Loucy (cell line): Measurements from ENCODE around the gene TACR1.

ENCODE experiments used
- H2AFZ ChIP-seq: fragments of 200-600 bp; sonication (generic); 2 replicates; pipeline ENCODE4 v1.6.0; 2016; ENCODE audit warnings: antibody characterized with exemption, mild to moderate bottlenecking, low read length, moderate library complexity
- H3F3A ChIP-seq: fragments of 200-600 bp; 2 replicates; pipeline ENCODE4 v1.6.0; 2016; ENCODE audit warnings: antibody characterized with exemption, low read depth, mild to moderate bottlenecking
- H3K27me3 ChIP-seq: fragments of 200-600 bp; sonication (generic); 2 replicates; pipeline ENCODE4 v1.6.1; 2014; ENCODE audit warnings: low read length, mild to moderate bottlenecking; ENCODE audit not compliant: insufficient read depth, poor library complexity, severe bottlenecking
- H3K36me3 ChIP-seq: fragments of 200-600 bp; sonication (generic); 2 replicates; pipeline ENCODE4 v1.6.1; 2016; ENCODE audit warnings: low read length; ENCODE audit not compliant: insufficient read depth
- H3K4me1 ChIP-seq: fragments of 200-600 bp; sonication (generic); 2 replicates; pipeline ENCODE4 v1.5.1; 2014; ENCODE audit warnings: low read length, mild to moderate bottlenecking; ENCODE audit not compliant: insufficient read depth, poor library complexity, severe bottlenecking
- H3K4me2 ChIP-seq: fragments of 200-600 bp; sonication (generic); 2 replicates; pipeline ENCODE4 v1.6.0; 2014; ENCODE audit warnings: antibody characterized with exemption, low read length, low read depth, mild to moderate bottlenecking; ENCODE audit not compliant: poor library complexity, severe bottlenecking
- H3K4me3 ChIP-seq: fragments of 200-600 bp; sonication (generic); 2 replicates; pipeline ENCODE4 v1.5.1; 2014; ENCODE audit warnings: low read length, mild to moderate bottlenecking, mixed read lengths; ENCODE audit not compliant: poor library complexity, severe bottlenecking
- H3K79me2 ChIP-seq: fragments of 200-600 bp; sonication (generic); 2 replicates; pipeline ENCODE4 v1.6.1; 2014; ENCODE audit warnings: low read length; ENCODE audit not compliant: insufficient read depth
- H3K9ac ChIP-seq: fragments of 200-600 bp; sonication (generic); 2 replicates; pipeline ENCODE4 v1.6.0; 2014; ENCODE audit warnings: mild to moderate bottlenecking, low read depth, low read length, moderate library complexity; ENCODE audit not compliant: poor library complexity, severe bottlenecking
- H3K9me2 ChIP-seq: fragments of 200-600 bp; sonication (generic); replicated peaks from 2 replicates; pipeline ENCODE4 v1.6.1; 2016; ENCODE audit warnings: low read depth, low read length, mixed read lengths
- H3K9me3 ChIP-seq: fragments of 200-600 bp; sonication (generic); 2 replicates; pipeline ENCODE4 v1.6.1; 2014; ENCODE audit warnings: mild to moderate bottlenecking, antibody characterized with exemption, low read length, low read depth; ENCODE audit not compliant: insufficient read depth
- H4K20me1 ChIP-seq: fragments of 200-600 bp; sonication (generic); 2 replicates; pipeline ENCODE4 v1.6.0; 2014; ENCODE audit warnings: antibody characterized with exemption, low read length, mild to moderate bottlenecking; ENCODE audit not compliant: insufficient read depth, poor library complexity, severe bottlenecking
- EZH2phosphoT487 ChIP-seq: fragments of 200-600 bp; IDR thresholded peaks from 2 replicates; pipeline ENCODE4 v1.6.1; 2018; ENCODE audit warnings: antibody characterized with exemption, mild to moderate bottlenecking, moderate library complexity, borderline replicate concordance
- TF ChIP-seq, protein P1 (sequence below): fragments of 200-600 bp; sonication (generic); conservative IDR thresholded peaks from 2 replicates; pipeline ENCODE4 v1.5.1; 2014; ENCODE audit warnings: mild to moderate bottlenecking, antibody characterized with exemption, low read length

Gene TACR1

DNA sequence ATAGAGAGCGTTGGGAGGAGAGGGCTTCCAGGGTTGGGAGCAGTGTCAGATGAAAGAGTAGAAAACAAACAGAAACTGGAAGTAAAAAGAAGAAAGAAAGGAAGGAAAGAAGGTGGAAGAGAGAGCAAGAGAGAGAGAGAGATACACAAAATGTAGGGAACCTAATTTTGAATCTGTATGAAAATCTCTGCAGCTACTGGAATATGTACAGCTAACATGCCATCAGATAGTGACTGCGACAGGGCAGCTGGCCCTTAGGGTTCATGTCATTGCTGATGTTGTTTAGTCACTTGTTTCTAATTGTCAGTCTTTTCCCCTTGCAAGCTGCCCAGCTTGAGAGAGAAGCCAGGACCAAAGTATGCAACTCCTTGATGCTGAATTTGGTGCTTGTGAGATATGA, 155.0 kb downstream of the TACR1 start:
- H4K20me1 ChIP-seq: no peaks in the 10 kb centered on the region
- no peak overlapping the region for H3K4me3 ChIP-seq
- no peaks in the 10 kb centered on the region for H3F3A ChIP-seq
- no peaks in the 10 kb centered on the region for H3K36me3 ChIP-seq
- H2AFZ ChIP-seq: no peak overlapping the region
- H3K9me3 ChIP-seq: no peaks in the 10 kb centered on the region
- no peak overlapping the region for H3K9ac ChIP-seq
- no peaks in the 10 kb centered on the region for H3K27me3 ChIP-seq
- TF ChIP-seq, protein P1, sequence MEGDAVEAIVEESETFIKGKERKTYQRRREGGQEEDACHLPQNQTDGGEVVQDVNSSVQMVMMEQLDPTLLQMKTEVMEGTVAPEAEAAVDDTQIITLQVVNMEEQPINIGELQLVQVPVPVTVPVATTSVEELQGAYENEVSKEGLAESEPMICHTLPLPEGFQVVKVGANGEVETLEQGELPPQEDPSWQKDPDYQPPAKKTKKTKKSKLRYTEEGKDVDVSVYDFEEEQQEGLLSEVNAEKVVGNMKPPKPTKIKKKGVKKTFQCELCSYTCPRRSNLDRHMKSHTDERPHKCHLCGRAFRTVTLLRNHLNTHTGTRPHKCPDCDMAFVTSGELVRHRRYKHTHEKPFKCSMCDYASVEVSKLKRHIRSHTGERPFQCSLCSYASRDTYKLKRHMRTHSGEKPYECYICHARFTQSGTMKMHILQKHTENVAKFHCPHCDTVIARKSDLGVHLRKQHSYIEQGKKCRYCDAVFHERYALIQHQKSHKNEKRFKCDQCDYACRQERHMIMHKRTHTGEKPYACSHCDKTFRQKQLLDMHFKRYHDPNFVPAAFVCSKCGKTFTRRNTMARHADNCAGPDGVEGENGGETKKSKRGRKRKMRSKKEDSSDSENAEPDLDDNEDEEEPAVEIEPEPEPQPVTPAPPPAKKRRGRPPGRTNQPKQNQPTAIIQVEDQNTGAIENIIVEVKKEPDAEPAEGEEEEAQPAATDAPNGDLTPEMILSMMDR: no peak
- no peak for TF ChIP-seq EZH2phosphoT487
- H3K4me2 ChIP-seq: no peak overlapping the region
- no peaks in the 10 kb centered on the region for H3K79me2 ChIP-seq
- no peaks in the 10 kb centered on the region for H3K4me1 ChIP-seq
- H3K9me2 ChIP-seq: no peaks in the 10 kb centered on the region

DNA sequence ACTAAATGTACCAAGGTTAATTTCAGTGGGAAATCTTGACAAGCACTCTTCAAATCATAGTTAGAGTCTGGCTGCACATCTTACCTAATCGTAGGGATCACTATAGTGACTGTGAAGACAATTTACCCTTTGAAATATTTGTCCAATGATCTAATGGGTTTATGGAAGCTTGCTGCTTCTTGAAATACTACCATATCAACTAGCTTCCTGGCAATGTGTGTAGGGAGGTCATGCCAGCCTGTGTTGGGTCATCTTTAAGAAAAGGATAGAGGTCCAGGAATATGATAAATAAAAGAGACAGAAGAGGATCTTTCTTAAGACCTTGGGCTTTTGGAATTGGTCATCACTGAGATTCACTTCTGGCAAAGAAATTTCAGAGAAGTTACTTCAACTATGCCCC, 156.5 kb downstream of the TACR1 start:
- no peaks in the 10 kb centered on the region for H4K20me1 ChIP-seq
- H3K9me3 ChIP-seq: no peaks in the 10 kb centered on the region
- H2AFZ ChIP-seq: no peak overlapping the region
- H3K9me2 ChIP-seq: no peaks in the 10 kb centered on the region
- H3K27me3 ChIP-seq: no peaks in the 10 kb centered on the region
- H3K4me1 ChIP-seq: no peaks in the 10 kb centered on the region
- H3K9ac ChIP-seq: no peak overlapping the region
- TF ChIP-seq, protein P1: no peak
- TF ChIP-seq EZH2phosphoT487: no peak
- H3F3A ChIP-seq: no peaks in the 10 kb centered on the region
- H3K79me2 ChIP-seq: no peaks in the 10 kb centered on the region
- no peaks in the 10 kb centered on the region for H3K36me3 ChIP-seq
- no peak overlapping the region for H3K4me3 ChIP-seq
- H3K4me2 ChIP-seq: no peak overlapping the region

DNA sequence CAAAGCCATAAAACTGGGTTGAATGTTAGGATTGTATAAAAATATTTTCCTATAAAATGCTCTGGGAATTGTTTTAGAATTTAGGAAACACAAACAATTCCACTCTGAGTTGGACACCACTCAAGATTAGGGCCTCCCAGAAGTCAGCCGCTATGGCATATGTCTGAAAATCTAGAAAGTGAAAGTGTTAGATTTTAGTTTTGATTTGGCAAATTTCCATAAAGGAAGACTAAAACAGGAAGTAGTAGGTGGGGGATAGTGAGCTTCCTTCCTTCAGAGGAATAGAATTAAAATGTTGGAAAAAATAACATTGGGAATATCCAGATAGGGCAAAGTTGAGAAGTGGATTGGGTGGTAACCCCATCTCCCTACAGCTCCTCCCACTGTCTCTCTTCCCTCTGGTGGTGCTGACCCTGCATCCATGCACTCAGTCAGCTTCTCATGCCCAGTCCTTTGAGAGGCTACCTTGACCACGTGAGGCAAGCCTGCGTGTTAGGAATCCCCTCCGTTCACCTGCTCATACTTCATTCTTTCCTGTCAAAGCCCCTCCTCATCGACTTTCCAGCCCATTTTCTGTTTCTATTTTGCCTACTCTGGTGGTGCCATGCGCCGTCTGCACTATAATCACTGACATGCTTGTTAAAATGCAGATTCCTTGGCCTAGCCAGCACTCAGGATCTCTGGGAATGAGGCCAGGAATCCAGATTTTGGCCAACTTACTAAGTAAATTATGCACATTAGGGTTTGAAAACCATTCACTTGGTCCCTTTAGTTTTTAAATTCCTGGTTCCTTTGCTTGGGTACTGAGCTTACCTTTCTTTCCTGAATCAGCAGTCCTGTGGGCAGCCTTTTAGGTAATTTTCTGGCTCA, 157.4 kb downstream of the TACR1 start:
- TF ChIP-seq EZH2phosphoT487: no peak
- TF ChIP-seq, protein P1: no peak
- H3K9ac ChIP-seq: no peak overlapping the region
- H3K4me1 ChIP-seq: no peaks in the 10 kb centered on the region
- no peak overlapping the region for H3K4me2 ChIP-seq
- H3K79me2 ChIP-seq: no peaks in the 10 kb centered on the region
- H3K27me3 ChIP-seq: no peaks in the 10 kb centered on the region
- no peaks in the 10 kb centered on the region for H3F3A ChIP-seq
- H2AFZ ChIP-seq: no peak overlapping the region
- no peaks in the 10 kb centered on the region for H3K9me2 ChIP-seq
- H3K4me3 ChIP-seq: no peak overlapping the region
- no peaks in the 10 kb centered on the region for H4K20me1 ChIP-seq
- no peaks in the 10 kb centered on the region for H3K9me3 ChIP-seq
- H3K36me3 ChIP-seq: no peaks in the 10 kb centered on the region
